Measurements from ENCODE around the gene TDRD1.

Gene TDRD1

GRCh38 chr10:114279289-114279688, 100.1 kb downstream of the TDRD1 start:
- no peak for TF ChIP-seq JUND (IDR thresholded peaks at IDR 0.05; ENCODE audit: low read depth)
- in situ Hi-C loops (cut with HindIII; ENCODE audit: low pct_unique_long_range_greater_than_20kb, low sequenced_read_pairs), result no loop called here
- no peak for DNase-seq (ENCODE audit: low read depth in 1 of 2, low spot score in 1 of 2)

- peak; percentile 44 to 86 for DNase-seq (ENCODE audit: low read depth in 1 of 2, low spot score in 1 of 2)
- in situ Hi-C loops (cut with HindIII; ENCODE audit: low pct_unique_long_range_greater_than_20kb, low sequenced_read_pairs), result no loop called here
- TF ChIP-seq JUND (IDR thresholded peaks at IDR 0.05; ENCODE audit: low read depth), result no peak
Measured at GRCh38 chr10:114279901-114280644, 100.9 kb downstream of the TDRD1 start.

GRCh38 chr10:114281006-114281405, 101.9 kb downstream of the TDRD1 start:
- TF ChIP-seq JUND (IDR thresholded peaks at IDR 0.05; ENCODE audit: low read depth), result no peak
- no peak for DNase-seq (ENCODE audit: low read depth in 1 of 2, low spot score in 1 of 2)
- in situ Hi-C loops (cut with HindIII; ENCODE audit: low pct_unique_long_range_greater_than_20kb, low sequenced_read_pairs), result no loop called here

GRCh38 chr10:114281461-114281860, 102.3 kb downstream of the TDRD1 start:
- no peak for DNase-seq (ENCODE audit: low read depth in 1 of 2, low spot score in 1 of 2)
- TF ChIP-seq JUND (IDR thresholded peaks at IDR 0.05; ENCODE audit: low read depth), result no peak
- in situ Hi-C loops (cut with HindIII; ENCODE audit: low pct_unique_long_range_greater_than_20kb, low sequenced_read_pairs), result no loop called here
